HuH-7.5 (cell line): ENCODE results near the gene MAGI3.
"Not testable (repeated sequence)": the region's sequence is repeated elsewhere in the genome, so short reads cannot be mapped to it uniquely, and the experiment has no call there.

Source experiments
- DNase-seq: peaks from one replicate; pipeline ENCODE4 v3.0.0; 2011; ENCODE audit warnings: low spot score

The MAGI3 gene

DNA sequence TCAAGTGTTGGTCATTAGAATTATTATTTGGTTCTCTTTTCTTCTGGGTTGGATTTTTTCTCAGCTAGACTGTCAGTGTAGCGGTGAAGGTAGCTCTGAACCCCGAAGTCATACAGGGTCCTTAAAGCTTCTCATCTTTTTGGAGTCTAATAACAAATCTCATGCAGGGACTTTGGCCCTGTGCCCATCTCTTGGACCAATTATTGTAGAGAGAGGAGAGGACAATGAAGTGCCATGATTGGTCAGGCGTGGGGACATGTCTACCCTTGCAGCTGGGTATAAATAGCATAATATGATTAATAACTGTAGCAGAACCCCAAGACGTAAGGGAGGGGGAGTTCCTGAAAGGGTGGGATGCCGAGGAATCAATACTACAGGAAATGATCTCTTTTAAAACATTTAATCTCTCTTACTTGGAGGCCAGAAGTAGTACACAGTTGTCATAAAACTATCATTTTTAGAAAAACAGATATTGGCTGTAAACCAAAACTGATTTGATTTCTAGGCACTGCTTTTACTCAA lies 8.8 kb downstream of the MAGI3 start:
- DNase-seq, result no peak

DNA sequence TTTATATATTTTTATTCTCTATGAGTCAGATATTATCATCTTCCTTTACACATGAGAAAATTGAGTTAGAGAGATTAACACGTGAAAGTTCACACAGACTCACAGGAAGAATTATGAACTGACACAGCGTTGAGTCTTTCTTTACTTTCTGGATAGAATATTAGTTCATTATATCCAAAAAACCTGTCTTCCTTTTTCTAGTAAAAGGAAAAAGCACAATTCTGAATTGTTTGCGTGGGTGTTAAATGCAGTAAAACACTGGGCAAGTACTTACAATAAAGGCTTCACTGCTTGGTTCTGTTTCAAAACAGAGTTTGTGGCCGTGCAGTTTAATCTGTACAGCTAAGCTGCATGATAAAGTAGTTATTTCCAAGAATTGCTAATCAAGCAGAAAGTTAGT lies 10.8 kb downstream of the MAGI3 start:
- no peak for DNase-seq

DNA sequence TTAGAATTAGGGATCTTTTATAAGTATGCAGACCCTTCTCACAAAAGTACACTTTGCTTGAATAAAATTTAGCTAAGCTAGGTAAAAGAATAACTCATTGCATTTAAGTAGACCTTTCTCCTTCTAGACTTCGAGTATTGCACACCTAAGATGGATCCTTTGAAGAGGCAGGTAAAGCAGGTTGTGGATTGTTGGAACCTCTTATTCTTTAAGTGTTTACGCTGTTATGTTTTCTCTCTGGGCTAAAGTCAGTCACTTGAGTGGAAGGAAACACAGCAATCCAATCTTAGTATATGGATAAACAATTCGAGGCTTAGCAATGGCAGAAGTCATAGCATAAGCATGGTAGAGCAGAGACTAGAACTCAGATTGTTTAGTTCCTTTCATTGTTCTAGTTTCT lies 11.4 kb downstream of the MAGI3 start:
- no peak for DNase-seq

DNA sequence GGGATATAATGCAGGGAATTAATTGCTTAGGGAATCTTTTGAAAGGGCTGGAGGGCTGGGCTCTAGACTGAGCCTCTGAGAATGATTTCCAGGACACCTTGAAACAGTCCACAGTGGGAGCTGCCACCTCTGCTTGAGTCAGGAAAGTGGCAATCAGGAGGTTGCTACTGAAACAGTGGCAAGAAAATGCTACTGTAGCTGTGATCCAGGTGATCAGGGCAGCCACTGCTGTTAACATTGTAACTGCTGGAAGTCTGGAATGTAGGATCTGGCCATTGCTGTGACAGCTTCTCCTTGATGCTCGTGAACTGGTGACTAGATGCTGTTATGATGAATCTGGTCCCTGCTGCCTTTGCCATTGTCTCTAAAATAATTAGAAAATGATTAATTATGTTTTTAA lies 12.8 kb downstream of the MAGI3 start:
- no peak for DNase-seq

DNA sequence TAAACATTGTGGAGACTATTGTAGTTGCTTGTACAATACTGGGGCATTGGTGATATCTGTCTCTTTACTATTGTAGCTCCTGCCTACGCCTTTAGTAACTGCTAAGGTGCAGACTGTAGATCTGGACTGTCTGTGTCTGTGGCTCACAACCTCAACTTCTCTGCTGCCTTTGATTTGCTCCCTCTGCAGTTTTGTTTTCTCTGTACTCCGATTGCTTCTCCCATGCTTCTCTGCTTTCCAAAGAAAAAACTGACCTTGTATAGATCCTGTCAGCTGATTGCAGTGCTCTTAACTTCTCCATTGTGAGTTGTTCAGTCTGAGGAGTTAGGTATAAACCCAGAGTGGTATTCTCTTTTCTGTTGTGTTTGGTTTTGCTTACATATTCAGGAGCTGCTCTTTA lies 15.3 kb downstream of the MAGI3 start:
- no peak for DNase-seq

DNA sequence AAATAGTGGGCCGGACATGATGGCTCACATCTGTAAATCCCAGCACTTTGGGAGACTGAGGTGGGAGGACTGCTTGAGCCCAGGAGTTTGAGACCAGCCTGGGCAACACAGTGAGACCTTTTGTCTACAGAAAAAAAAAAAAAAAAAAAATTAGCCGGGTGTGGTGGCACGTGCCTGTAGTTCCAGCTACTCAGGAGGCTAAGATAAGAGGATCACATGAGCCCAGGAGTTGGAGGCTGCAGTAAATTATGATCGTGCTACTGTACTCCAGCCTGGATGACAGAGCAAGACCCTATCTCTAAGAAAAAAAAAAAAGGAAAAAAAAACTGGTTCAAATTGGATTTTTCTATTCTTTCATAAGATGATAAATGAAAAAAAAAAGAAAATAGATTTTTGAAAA lies 15.8 kb downstream of the MAGI3 start:
- not testable (repeated sequence) for DNase-seq

DNA sequence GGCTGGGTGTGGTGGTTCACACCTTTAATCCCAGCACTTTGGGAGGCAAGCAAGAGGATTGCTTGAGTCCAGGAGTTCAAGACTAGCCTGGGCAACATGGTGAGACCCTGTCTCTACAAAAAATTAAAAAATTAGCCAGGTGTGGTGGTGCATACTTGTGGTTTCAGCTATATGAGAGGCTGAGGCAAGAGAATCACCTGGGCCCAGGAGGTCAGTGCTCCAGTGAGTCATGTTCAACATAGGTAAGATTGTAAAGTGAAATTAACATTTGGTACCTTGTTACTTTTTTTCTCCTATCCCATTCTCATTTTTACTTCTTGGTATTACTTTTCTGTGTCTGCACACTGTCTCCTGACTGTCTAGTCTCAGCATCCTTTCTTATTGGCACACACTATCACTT lies 19.0 kb downstream of the MAGI3 start:
- no peak for DNase-seq

DNA sequence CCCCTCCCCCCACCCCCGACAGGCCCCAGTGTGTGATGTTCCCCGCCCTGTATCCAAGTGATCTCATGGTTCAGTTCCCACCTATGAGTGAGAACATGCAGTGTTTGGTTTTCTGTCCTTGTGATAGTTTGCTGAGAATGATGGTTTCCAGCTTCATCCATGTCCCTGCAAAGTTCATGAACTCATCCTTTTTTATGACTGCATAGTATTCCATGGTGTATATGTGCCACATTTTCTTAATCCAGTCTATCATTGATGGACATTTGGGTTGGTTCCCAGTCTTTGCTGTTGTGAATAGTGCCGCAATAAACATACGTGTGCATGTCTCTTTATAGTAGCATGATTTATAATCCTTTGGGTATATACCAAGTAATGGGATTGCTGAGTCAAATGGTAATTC lies 21.7 kb downstream of the MAGI3 start:
- not testable (repeated sequence) for DNase-seq

DNA sequence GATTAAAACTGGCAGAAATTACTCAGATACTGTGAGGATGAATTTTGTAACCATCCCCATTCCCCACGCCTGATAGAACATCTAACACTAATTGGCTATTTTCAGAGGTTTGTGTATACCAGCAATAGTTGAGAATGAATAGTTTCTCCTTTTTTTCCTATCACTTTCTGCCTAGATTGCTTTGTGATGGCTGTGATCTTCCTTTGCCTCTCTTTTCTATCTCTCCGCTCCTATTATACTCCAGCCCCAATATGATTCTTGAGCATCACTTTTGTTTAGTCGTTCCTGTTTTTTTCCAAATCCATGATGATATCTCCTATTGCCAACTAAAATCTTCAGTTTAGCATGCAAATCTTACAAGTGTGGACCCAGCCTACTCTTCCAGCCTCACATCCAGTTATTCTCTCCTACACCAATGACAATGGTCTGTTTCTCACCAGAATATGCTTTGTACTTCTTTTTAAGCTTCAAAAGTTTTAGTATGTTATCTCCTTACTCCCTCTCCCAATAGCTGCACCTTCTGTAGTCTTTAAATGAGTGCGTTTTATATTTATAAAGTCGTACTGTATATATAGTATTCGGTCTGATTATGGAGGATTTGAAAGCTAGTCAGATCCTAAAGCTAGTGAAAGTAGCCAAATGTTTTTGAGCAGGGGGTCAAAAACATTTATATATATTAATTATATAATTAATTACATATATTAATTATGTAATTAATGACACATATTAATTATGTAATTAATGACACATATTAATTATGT lies 25.2 kb downstream of the MAGI3 start:
- no peak for DNase-seq

DNA sequence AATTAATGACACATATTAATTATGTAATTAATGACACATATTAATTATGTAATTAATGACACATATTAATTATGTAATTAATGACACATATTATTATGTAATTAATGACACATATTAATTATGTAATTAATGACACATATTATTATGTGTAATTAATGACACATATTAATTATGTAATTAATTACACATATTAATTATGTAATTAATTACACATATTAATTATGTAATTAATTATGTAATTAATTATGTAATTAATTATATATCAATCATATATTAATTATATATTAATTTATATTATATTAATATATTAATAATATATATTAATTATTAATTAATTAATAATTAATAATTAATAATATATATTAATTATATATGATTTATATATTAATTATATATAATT lies 25.8 kb downstream of the MAGI3 start:
- not testable (repeated sequence) for DNase-seq

DNA sequence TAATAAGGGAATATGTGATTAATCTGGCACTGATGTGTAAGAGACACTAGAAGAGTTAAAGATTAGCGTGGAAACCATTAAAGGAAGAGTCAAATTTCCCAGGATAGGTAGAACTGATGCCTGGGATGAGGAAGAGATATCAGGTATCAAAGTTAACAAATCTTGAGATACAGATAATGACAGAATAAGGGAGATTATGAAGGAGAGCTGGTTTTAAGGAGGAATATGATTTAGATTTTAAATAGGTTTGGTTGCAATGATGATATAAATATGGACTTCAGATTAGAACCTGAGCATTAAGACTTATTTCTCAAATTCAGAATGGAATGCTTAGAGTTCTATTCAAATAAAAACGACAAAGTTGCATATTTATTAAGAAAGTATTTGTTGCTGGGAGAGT lies 26.2 kb downstream of the MAGI3 start:
- DNase-seq, result no peak

DNA sequence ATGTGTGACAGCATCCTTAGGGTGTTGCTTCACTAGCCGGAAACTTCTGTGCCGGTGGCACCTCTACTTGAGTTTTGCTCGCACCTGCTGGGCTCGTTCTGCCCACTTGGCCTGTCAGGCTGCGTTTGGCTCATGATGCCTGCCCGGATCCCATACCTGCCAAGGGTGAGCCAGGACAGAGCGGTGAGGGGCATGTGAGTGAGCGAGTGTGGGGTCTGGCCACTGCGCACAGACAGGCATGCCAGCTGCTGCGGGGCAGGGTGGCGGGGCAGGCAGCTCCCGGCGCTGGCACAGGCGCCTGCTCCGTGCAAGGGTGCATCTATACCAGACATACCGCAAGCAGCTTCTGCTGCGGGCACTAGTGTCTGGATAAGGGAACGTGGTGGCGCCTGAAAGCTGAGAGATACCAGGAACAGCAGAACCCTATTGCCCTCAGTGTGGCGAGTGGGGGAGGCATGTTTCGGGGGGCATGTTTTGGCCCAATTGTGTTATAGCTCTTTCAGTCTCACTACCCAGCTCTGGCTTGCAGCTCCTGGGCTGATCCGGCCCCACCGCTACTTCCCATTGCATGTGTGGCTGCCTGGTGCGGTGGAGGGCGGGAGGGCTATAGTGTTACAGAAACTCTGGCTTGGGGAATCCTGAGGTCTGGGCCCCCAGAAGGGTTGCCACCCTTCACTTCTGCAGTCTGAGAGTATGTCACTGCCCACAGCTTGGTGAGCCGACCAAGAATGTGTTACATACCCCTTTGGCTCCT lies 32.2 kb downstream of the MAGI3 start:
- no peak for DNase-seq

DNA sequence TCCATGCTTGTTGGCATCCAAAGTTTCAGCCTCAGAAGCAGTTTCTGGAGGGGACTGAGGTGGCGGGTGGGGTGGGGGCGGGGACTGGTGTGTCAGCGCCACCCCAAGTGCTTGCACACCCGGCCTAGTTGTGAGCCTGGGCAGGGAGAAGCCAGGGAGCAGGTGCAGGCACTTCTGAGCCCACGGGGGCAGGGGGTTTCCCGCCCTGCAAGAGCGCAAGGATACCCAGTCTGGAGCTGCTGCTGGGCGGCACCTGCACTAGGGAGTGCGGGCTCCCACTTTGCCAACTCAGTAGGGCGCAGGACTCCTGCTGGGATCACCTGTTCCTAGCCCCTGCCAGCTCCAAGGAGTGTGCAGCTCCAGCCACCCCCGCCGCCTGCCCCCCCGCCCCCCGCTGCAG lies 33.5 kb downstream of the MAGI3 start:
- DNase-seq, result no peak

DNA sequence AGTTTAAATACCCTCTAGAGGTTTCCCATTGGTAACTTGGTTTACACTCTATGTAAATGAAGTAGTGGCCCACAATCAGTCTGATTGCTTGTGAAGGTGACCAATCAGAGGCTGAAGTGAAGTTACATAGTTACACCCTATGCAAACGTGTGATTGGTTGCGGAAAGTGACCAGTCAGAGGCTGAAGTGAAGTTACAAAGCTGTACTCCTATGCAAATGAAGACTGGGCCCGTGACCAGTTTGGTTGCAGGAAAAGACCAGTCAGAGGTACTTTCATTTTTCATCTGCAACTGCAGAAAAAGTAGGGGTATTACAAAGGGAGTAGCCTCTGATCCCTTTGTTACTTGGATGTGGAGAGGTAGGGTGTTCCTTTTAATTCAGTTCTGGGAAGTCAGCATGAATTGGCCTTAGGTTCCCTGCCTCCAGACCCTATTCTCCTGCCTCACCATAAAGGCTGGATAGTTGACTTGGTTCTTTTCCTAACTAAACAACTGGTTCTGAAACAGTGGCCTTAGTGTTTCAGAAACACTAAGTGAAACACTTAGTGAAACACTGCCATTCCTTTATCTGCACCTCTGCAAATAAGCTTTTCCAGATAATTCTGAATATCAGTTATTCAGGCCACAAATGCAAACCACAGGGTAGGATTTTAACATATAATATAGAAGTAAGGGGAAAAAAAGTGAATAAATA lies 39.3 kb downstream of the MAGI3 start:
- no peak for DNase-seq

DNA sequence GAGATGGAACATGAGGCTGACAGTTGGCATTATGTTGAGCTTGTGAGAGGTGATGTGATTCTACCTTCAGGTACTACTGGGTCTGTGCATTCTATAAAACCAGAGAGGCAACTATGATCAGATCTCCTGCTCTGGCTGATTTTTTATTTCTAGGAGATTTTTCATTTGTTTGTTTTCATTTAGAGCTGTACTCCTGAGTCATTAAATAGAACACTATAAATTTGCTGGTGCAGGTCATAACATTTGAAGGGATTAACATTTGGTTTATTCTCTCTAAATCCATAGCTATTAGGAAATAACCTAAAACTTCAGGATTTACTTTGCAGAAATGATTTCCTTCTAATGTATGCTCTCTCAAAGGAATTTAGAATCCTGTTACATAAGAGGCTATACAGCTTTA lies 42.9 kb downstream of the MAGI3 start:
- DNase-seq, result no peak

DNA sequence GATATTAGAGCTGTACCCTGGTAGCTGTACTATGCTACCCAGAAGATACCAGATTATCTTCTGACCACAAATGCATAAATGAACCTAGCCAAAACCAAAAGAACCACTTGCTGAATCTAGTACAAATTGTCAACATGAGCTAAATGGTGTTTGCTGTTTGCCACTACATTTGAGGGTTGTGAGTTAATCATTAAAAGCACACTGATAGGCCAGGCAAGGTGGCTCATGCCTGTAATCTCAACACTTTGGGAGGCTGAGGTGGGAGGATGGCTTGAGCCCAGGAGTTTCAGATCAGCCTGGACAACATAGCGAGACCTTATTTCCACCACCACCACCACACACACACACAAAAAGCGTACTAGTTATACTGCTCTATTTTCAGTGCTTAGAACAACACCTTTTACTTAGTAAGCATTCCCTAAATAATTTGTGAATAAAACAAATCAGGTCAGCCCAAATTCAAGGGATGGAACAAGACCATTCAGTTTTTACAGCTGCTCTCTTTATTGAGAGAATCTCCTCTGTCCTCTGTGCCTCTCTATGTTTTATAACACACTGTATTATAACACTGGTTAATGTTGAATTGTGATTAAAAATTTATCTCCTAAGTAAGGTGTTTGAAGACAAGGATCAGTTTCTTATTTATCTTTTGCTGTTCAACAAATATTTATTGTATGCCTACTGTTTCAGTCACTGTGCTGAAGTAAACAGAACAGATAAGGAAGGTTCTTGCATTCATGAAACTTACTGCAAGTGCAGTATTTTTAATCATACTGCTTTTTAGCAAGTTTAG lies 44.0 kb downstream of the MAGI3 start:
- DNase-seq, result peak; percentile 15

DNA sequence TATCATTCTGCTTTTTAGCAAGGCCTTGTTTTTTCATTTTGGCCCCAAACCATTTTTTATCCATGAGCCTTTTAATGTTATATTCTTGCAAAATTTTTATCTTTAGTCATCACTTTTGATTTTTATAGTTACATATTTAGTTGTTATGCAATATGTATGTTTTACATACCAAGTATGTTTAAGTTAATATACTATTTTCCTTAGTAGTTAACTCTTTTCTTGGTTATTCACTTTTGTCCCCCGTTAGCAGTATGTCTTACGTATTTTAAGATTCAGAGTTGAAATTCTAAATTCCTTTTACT lies 44.5 kb downstream of the MAGI3 start:
- DNase-seq, result no peak

DNA sequence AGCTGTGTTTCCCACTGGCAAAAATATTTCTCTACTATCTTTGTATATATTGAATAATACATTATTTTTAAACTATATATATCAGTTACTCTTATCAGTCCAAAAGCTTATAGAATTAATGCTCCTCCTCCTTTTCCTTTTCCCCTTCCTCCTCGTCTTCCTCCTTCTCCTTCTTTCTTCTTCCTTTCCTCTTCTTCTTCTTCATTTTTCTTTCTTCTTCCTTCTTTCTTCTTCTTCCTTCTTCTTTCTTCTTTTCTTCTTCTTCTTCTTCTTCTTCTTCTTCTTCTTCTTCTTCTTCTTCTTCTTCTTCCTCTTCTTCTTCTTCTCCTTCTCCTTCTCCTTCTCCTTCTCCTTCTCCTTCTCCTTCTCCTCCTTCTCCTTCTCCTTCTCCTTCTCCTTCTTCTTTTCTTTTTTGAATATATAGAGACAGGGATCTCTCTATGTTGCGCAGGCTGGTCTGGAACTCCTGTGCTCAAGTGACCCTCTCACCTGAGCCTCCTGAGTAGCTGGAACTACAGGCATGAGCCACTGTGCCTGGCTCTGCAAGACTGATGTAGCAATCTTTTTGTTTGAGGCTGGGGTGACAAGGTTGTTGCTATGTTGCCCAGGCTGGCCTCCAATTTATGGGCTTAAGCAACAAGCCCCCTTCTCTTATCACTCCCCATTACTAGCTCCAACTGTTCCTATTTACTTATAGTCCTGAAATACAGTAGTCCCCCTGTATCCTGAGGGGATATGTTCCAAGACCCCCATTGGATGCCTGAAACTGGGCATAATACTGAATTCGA lies 47.4 kb downstream of the MAGI3 start:
- DNase-seq, result no peak

DNA sequence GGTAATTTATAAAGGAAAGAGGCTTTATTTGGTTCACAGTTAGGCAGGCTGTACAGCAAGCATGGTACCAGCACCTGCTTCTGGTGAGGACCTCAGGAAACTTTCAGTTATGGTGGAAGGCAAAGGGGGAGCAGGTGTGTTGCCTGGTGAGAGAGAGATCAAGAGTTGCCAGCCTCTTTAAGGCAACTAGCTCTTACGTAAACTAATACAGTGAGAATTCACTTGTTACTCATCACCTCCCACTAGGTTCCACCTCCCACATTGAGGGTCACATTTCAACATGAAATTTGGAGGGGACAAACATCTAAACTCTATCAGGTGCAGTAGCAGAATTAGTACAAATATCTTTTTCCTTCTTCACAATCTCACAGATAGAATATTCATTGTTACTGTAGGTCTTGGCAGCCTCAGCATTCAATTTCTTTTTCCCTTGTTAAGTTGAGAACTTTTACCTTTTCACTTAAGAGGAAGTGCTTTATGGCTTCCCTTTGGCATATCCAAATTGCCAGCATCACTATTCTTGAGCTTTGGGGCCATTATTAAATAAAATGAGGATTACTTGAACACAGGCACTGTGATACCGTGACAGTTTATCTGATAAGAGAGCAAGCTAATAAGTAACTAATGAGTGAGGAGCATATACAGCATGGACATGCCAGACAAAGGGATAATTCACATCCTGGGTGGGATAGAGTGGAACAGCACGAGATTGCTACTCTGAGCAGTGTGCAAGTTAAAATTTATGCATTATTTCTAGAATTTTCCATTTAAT lies 48.4 kb downstream of the MAGI3 start:
- no peak for DNase-seq

DNA sequence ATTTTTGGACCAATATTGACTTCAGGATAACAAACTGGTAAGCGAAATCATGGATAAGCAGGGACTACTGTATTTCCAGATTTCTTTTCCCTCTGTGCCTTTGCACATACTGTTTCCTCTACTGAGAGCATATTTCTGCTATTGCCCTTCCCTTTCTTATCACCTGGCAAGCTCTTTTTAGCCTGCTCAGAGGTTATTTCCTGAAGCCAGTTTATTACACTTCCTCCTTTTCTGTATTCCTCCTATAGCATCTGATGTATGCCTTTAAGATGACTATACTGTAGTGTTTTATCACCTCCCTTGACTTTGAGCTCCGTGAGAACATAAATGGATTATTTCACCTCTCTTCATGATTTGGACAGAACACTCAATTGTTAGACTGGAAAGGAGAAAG lies 49.0 kb downstream of the MAGI3 start:
- DNase-seq, result no peak

DNA sequence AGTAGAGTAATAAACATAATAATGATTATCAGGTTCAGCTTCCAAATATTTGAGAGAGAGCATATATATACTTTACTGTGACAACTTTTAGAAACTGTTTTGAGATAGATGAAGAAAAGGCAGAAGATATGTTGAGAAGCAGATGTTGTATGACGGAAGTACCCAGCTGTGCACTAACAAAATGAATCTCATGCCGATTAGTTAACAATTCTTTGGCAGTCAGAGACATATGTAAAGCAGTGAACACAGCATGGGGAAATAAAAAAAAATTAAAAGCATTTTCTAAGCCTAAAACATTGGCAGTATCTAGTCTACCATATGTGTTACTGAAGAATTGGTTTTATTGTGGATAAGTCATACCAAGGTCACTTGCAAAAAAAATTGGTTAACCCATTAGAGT lies 51.8 kb downstream of the MAGI3 start:
- no peak for DNase-seq
